Activated CD4-positive, alpha-beta T cell treated with anti-CD3 and anti-CD28 coated beads, Interleukin-2, Interleukin-4, amounts not matched to agents 100 ng/mL and 50 ng/mL, durations not matched to agents 16 hours and 8 hours (primary cell): ENCODE results near the gene NID1.
A peak's percentile ranks its signal among the peaks of the same experiment; 100 is the strongest.
"Not testable (repeated sequence)": the region's sequence is repeated elsewhere in the genome, so short reads cannot be mapped to it uniquely, and the experiment has no call there.

Source experiments
- DNase-seq: peaks from one replicate; pipeline ENCODE4 v3.0.0-alpha.2; 2020; ENCODE audit warnings: low spot score

Gene NID1

DNA sequence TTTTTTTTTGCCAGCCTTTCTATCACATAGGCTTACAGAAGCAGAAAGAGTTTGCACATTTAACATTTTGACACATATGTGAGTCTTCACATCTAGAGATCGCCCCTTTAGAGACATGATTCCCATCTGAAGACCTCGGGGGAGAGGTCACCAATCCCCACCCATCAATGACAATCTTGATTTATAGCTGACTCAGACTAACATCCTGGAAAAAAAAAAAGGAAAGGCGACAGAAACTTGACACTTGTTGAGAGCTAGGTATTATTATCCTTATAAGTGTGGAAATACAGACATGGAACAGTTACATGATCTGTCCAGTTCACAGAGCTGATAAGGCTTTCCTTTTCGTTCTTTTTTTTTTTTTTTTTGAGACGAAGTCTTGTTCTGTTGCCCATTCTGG is 28.0 kb upstream of the NID1 start:
- no peak for DNase-seq

DNA sequence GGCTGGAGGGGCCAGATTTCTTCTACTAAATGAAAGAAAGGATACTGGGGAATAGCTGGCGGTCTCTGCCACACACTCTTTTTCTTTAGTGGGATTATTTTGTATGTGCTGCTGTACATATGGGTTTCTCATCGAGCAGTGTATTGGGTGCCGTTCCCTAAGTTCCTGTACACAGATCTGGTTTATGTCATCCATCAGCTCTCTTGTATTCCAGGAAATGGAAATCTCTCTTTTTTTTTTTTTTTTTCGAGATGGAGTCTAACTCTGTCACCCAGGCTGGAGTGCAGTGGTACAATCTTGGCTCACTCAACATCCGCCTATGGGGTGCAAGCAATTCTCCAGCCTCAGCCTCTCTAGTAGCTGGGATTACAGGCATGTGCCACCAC is 27.0 kb upstream of the NID1 start:
- DNase-seq, result no peak

DNA sequence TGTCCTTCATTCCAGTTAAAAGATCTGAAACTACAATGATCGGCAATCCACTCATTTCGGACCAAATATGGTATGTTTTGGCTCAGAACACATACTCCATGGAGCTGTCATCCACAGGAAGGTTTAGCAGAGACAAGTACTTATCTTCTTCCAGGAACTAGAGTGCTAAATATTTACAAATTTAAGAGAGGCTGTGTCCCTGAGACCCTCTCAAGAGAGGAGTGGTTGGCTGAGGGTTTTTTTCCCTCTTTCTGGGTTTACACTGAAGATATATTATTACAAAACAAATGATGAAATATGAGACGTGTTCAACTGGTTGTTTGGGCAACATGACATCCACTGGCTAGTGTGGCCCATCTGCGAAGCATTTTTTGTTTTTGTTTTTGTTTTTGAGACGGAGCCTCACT is 25.9 kb upstream of the NID1 start:
- no peak for DNase-seq

DNA sequence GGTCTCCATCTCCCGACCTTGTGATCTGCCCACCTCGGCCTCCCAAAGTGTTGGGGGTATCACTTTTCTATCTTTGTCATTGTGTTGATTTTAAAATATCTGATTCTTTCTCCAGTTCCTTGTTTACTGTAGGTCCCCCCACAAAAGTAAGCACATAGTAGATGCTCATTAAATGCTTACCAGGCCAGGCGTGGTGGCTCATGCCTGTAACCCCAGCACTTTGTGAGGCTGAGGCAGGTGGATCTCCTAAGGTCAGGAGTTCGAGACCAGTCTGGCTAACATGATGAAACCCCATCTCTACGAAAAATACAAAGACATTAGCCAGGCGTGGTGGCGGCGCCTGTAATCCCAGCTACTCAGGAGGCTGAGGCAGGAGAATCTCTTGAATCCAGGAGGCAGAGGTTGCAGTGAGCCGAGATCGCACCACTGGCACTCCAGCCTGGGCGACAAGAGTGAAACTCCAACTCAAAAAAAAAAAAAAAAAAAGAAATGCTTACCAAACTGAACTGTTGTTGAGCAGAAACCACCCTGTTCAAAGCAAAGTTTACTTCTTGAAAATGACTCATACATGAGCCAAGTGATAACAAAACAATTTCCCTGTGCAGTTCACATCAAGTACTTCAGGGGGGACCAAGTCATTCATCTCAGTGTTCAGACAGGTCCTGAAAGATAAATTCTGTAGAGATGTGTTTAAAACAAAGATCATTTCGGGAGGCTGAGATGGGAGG is 24.3 kb upstream of the NID1 start:
- DNase-seq, result peak; percentile 58

DNA sequence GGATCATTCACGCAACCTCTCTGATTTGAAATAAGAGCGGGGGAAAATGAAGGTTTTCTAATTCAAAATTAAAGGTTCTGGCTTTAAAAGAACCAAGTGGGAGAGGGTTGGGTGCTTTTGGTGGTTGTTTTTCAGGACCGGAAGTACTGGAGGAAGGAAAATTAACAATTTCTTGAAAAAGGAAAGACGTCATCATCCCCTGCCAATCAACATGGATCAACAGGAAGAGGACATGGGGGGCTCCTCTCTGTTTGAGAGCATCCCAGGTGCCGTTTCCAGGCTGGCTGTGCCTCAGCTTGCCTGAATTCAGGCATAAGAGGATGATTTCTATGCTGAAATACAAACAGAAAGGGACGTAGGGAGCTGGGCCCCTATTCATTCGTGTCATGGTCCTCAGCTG is 21.6 kb upstream of the NID1 start:
- no peak for DNase-seq

DNA sequence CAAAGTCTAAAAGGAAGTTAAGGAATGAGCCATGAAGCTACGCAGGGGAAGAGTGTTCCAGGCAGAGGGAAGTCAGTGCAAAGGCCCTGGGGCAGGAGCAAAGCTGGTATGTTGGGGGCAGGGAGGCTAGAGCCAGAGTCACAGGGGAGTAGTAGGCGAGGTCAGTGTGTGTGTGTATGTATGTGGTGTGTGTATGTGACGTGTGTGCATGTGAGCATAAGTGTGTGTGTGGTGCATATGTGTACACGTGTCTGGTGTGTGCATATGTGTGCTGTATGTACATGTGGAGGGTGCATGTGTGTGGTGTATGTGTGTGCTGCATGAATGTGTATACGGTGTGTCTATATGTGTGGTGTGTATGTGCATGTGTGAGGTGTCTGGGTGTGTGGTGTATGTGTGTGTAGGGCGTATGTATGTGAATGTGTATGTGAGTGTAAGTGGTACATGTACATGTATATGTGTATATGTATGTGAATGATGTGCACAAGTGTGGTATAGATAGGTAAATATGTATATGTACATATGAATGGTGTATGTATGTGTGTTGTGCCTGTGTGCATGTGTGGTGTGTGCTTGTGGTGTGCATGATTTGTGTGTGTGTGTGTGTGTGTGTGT is 20.8 kb upstream of the NID1 start:
- DNase-seq, result no peak

DNA sequence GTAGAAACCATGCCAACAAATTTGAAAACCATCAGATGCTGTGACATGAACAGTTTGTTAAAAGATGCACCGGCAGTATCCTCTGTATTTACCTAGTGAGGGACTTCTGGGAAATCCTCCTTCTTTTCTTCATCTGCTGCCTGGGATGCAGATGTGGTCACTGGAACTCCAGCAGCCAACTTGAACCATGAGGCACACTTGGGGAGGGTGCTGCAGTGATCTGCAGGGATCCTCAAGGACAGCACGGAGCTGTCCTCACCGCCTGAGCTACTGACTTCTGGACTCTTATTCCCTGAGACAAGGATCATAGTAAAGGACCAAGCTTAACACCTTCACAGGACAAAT is 19.5 kb upstream of the NID1 start:
- no peak for DNase-seq

DNA sequence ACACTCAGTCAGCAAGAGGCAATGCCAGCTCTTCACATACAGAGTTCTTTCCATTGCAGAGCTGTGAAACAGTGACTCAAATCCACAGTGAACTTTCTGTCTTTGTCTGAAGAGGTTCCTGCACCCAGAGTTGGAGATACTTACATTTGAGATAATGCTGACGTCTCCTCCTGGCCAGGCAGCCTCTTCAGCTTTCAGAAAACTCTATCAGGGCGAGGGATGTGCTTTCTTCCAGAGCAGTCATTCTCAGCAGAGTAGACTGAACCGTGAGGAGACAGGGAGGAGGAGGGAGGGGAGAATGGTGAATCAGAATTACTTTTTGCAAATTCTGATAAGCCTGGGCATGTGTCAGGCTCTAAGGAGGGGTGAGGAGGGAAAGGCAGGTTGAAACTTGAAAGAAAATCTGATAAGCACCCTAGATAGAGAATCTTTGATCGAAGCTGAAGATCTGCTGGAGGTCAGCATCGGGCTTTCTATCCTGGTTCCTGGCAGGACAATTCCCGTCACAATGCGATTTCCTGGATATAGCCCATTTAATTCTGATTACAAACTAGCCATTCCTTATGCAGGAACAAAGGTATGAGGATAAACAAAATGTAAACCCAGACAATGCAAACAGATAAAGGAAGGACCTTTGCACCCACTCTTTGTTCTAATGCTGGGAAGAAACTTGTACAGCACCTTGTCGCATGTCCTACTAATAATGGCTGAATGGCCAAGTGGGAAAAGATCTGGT is 18.9 kb upstream of the NID1 start:
- no peak for DNase-seq

DNA sequence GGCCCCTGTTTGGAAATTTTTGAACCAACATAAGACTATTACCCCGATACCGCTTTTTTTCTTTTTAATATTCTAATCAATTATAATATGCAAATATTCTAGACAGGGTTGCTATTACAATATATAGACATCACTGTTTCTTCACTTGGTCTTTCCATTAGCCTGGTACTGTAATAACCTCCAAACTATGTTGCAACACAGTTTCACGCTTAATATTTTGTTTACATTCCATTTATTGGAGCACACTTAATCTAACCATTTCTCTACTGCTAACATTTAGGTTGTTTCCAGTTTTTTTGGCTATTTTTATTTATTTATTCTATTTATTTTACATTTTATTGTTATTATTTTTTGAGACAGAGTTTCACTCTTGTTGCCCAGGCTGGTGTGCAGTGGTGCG is 17.6 kb upstream of the NID1 start:
- no peak for DNase-seq

DNA sequence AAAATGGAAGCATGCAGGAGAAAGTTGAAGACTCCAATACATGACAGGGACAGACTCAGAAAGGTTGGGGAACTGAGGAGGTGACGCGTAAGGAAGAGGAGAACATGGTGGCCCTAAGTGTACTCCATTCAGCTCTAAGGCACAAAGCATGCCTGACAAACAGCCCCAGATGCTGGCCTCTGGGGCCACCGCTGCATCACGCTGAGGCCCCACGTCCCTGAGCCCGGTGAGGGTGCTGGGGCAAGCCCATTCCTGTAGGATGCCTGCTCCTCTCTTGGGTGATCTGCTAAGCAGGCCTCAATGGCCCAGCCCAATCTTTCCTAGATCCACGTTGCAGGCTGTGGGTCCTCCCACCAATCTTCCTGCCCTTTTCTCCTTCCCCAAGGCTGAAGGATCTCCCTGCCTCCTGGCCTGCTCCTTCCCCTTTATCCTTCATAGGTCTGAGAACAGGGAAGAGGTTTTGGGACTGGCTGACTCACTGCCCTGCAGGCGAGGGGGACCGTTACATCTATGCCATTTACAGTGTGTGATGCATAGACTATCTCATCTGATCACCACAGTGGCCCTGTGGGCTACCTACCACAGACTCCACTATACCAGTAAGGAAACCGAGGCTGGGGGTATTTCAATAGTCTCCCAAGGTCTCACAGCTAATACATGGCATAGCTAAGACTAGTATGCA is 16.8 kb upstream of the NID1 start:
- no peak for DNase-seq

DNA sequence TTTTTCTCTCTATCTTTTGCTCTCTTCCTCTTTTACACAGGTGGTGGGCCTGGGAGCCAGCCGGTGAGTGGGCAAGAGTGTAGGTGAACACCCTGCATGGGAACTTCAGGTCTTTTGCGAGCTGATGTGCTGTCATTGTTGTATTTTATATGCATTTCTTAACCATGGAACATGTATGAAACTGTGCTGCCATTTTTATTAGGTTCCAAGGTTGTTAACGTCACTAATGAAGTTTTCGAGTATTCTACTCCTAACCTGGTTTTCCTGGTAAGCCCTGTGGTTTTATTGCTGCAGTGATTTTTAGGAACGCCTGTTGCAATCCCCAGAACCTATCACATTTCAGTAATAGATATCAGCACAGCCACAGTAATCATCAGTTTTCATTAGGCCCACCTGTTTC is 14.8 kb upstream of the NID1 start:
- no peak for DNase-seq

DNA sequence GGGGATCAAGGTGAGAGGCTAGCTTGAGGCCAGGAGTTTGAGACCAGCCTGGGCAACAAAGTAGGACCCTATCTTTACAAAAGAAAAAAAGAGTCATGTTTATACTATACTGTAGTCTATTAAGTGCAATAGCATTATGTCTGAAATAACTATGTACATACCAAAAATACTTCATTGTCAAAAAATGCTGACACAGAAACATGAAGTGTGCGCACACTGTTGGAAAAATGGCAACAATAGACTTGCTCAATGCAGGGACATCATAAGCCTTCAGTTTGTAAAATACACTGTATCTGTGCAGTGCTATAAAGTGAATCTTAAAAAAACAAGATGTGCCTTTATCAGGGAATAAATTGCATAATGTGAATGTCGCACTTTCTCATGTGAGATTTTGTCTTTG is 14.1 kb upstream of the NID1 start:
- DNase-seq, result no peak

DNA sequence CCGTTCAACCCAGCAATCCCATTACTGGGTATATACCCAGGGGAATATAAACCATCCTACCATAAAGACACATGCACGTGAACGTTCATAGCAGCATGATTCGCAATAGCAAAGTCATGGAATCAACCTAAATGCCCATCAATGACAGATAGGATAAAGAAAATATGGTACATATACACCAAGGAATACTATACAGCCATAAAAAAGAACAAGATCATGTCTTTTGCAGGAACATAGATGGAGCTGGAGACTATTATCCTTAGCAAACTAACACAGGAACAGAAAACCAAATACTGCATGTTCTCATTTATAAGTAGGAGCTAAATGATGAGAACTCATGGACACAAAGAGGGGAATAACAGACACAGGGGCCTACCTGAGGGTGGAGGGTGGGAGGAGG is 13.2 kb upstream of the NID1 start:
- DNase-seq, result not testable (repeated sequence)

DNA sequence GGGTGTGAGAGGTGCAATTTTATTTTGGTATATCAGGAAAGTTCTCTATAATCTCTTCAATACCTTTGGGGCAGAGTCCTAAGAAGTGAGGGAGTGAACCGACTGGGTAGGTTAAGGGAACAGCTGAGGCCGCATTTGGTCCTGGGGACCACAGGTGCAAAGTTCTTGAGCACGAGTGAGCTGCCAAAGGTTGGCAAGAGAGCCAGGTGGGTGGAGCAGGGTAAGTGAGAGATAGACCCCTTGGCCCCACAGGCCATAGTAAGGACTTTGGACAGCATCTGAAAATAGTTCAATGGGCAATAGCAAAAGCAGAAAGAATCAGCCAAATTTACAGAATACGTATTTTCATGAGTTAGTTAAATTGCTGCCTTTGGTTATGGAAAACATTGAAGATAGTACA is 11.0 kb upstream of the NID1 start:
- DNase-seq, result no peak

DNA sequence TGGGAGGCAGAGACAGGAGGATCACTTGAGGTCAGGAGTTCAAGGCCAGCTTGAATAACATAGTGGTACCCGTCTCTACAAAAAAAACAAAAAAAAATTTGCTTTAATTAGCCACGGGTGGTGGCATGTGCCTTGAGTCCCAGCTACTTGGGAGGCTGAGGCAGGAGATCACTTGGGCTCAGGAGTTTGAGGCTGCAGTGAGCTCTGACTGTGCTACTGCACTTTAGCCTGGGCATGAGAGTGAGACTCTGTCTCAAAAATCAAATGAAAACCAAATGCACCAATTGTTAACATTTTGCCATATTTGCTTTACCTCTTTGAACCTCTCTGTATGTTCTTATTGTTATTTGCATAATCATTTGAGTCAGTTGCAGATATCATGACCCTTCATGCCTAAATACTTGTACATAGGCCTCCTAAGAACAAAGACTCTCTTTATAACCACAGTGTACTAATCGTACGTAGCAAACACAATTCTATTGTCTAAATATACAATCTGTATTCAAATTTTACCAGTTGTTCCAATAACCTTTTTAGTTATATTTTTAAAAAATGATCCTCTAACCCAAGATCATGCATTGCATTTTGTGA is 8.5 kb upstream of the NID1 start:
- no peak for DNase-seq

DNA sequence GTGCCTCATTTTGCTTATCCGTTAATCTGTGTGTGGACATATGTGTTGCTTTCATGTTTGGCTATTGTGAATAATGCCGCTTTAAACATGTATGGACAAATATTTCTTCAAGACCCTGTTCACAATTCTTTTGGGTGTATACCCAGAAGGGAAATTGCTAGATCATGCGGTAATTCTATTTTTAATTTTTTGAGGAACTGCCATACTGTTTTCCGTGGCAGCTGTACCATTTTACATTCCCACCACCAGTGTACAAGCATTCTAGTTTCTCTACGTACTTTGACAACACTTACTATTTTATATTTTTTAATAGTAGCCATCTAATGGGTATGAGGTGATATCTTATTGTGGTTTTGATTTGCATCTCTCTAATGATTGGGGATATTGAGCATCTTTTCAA is 7.1 kb upstream of the NID1 start:
- no peak for DNase-seq

DNA sequence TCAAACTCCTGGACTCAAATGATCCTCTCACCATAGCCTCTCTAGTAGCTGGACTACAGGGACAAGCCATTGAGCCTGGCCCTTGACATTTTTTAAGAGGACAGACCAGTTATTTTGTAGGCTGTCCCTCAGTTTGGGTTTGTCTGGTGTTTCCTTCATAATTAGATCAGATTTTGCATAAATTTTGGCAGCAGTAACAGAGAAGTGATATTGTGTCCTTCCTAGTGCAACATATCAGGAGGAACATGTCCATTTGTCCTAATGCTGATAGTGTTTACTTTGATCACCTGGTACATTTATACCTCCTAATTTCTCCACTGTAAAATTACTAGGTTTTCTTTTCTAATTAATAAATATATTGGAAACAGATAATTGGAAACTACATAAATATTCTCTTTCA is 5.9 kb upstream of the NID1 start:
- no peak for DNase-seq

DNA sequence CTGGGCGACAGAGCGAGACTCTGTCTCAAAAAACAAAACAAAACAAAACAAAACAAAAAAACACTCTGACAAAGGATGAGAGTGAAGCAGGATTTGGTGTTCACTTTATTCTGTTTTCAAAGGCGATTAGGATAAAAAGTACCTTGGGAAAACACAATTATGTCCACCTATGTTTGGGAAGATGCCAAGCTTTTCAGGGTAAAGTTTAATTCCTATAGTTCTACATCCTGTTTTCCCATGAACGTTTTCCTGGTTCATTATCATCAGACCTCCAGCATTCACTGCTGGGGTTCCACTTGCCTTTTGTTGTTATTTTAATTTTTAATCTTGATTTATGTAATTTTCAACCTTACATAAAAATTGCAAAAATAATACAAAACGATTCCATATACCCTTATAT is 4.9 kb upstream of the NID1 start:
- DNase-seq, result no peak

DNA sequence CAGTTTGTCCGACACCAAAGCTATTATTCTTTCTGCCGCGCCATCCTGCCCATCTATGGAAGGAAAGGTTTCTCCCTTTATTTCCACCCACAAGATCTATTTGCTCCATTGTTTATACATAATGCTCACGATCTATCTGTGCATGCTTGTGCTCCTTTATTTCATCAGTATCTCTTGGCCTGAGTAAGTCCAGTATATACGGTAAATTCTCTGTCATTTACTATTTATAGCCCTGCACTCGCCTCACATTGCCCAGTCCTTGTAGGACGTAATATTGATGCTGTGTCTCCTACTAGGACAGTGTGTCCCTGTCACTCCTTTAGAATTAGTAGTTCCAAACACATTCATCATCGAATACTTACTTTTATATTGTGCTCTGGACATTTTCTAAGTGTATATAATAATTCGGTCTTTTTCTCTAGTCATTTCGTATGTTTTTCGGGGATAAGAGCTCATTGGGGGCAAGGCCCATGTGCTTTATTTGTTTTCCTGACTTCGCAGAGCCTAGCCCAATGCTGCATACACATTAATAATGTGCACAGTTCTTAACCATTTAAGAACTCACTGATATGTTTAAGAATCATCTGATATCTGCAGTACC is 3.1 kb upstream of the NID1 start:
- no peak for DNase-seq

DNA sequence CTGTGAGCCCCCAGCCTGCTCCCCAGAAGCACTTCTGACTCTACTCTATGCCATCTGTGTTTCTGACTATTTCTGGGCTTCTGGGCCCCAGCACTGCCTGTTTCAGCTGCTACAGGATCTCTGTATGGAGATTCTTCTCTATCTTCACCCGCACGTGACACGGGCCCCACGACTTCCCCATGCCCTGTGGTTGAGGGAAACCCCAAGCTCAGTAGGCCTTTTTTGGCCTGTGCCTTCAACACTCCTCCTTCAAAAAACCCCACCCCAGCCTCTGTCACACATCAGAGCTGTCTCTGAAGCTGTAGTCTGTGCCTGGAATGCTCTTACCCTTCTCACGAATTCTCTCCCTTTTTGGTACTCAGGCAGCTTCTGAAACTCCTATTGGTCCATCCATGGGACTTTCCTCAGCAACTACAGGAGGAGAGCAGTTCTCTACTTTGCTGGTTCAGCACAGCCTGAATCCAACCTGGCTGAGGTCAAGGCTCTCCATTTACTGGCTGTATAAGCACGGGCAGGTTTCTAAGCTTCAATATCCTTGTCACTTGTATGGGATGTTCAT is 2.0 kb upstream of the NID1 start:
- DNase-seq, result peak; percentile 68

DNA sequence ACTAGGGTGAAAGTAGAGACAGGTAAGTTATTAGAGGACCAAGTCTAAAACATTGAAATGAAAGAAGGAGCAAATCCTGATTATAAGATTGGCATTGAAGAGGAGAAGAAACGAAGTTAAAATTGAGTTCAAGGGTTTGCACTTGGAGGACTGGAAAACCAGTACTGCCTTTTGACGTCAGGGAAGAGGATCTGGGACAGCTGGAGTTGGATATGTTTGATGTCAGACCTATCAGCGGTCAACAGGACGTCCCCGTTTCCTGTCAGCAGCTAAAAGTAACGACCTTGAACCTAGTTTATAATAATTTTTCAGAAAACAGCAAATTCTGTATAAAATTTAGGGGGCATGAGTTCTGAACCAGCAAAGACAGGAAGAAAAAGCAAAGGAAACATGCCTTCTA is 1.2 kb upstream of the NID1 start:
- DNase-seq, result no peak

DNA sequence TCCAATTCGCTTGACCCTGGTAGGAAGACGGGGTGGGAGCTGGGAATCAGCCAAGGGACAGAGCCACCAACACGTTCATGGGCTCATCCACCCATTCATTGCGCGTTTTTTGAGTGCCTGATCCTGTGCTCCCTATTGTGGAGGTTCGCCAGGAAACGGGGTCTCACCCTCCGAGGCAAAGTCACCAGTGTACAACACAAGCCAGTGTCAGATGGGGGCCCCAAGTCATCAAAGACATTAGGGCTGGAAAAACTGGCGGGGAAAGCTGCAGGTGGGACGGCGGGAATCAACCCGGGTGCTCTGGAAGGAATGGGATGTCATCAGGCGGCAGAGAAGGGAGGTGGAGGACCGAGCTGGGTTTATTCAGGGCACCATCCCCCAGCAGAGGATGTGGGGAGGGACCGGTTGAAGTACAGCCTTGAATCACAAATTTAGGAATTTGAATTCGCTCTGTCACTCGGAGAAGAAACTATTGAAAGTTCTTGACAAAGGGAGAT is 667 bp upstream of the NID1 start:
- DNase-seq, result no peak
